ENCODE data around the gene ALS2CL. TPM values are rescaled to one million over a fixed set of nuclear protein-coding genes. Genes with fewer than 3 reads are reported as not detected.

The ALS2CL gene
- total RNA-seq (2022; extraction: Qiagen RNA extraction) = 6.5 to 8.7 TPM (median 7.8 TPM) in 5 replicates

GRCh38 chr3:46693038-46693891, at the start of gene ALS2CL:
TSS of gene ALS2CL (minus strand) at chr3:46693679. CDS start at chr3:46689440, 4,239 bp downstream.

GRCh38 chr3:46717447-46718231, 24.2 kb upstream of the ALS2CL start, which contains the start of gene PRSS50:
TSS of gene PRSS50 (minus strand) at chr3:46717869. CDS start at chr3:46717824, 45 bp downstream.

GRCh38 chr3:46701181-46701939, 7.9 kb upstream of the ALS2CL start, which contains the start of gene TMIE:
TSS of gene TMIE (plus strand) at chr3:46701392. CDS start at chr3:46701488, 96 bp downstream.

Other genes with a start within 250 kb of the ALS2CL start
- not detected in 5 replicates for gene LTF, start 228.8 kb downstream of the ALS2CL start, total RNA-seq (2022; extraction: Qiagen RNA extraction)
- not detected in 5 replicates for gene RTP3, start 195.7 kb downstream of the ALS2CL start, total RNA-seq (2022; extraction: Qiagen RNA extraction)
- 0.02 TPM in 1 of 5 replicates, not detected in the others for gene LRRC2, start 127.4 kb downstream of the ALS2CL start, total RNA-seq (2022; extraction: Qiagen RNA extraction)
- not detected in 5 replicates for gene FAM240A, start 81.2 kb downstream of the ALS2CL start, total RNA-seq (2022; extraction: Qiagen RNA extraction)
- gene TMIE, start 7.7 kb upstream of the ALS2CL start, total RNA-seq (2022; extraction: Qiagen RNA extraction) = 0.13 to 0.23 TPM (median 0.16 TPM) in 5 replicates
- gene PRSS50, start 24.2 kb upstream of the ALS2CL start, total RNA-seq (2022; extraction: Qiagen RNA extraction) = not detected in 5 replicates
- 0.14 to 0.21 TPM (median 0.17 TPM) in 4 of 5 replicates, not detected in the other for gene MYL3, start 169.8 kb upstream of the ALS2CL start, total RNA-seq (2022; extraction: Qiagen RNA extraction)
- 0.85 to 1.3 TPM (median 1.2 TPM) in 5 replicates for gene PTH1R, start 184.0 kb upstream of the ALS2CL start, total RNA-seq (2022; extraction: Qiagen RNA extraction)